Stimulated activated effector memory CD8-positive, alpha-beta T cell treated with anti-CD3 and anti-CD28 coated beads, Interleukin-12 subunit alpha, Interleukin-12 subunit beta, amount 100 ng/mL, for 72 hours (primary cell): ENCODE measurements around the gene PES1.
"Not testable (repeated sequence)": the region's sequence is repeated elsewhere in the genome, so short reads cannot be mapped to it uniquely, and the experiment has no call there.

Experiments used
- ATAC-seq: fragments of 150-1000 bp; cut with Tn5 transposase; 2 replicates; pipeline ENCODE4 v1.10.0; 2021
- DNase-seq, 2 donors: peaks; one replicate each; pipeline ENCODE4 v3.0.0; 2021 to 2022; ENCODE audit warnings: low spot score in 2 of 2
- H3K27ac Mint-ChIP-seq: one replicate; pipeline ENCODE4 v1.8.0; 2022; ENCODE audit warnings: mild to moderate bottlenecking, mixed read lengths
- H3K36me3 Mint-ChIP-seq: one replicate; pipeline ENCODE4 v1.8.0; 2022; ENCODE audit warnings: mild to moderate bottlenecking, mixed read lengths
- H3K4me1 Mint-ChIP-seq: one replicate; pipeline ENCODE4 v1.8.0; 2022; ENCODE audit warnings: mixed read lengths
- H3K4me3 Mint-ChIP-seq: one replicate; pipeline ENCODE4 v1.8.0; 2022; ENCODE audit warnings: mild to moderate bottlenecking, mixed read lengths
- H3K9me3 Mint-ChIP-seq: one replicate; pipeline ENCODE4 v1.8.0; 2022; ENCODE audit warnings: mixed read lengths

Gene PES1

GRCh38 chr22:30591588-30592359 lies at the start of gene PES1:
TSS of gene PES1 (minus strand) at chr22:30591910. CDS start at chr22:30591833, 77 bp downstream.
- peak; percentile 100 for ATAC-seq
- Mint-ChIP-seq H3K27ac (no peak within 1 kb of the TSS), H3K36me3 (peaks cover 32% of the 10 kb centered on the region), H3K4me1 (no peaks in the 10 kb centered on the region), H3K4me3 (no peak within 1 kb of the TSS), H3K9me3 (no peaks in the 10 kb centered on the region)
- peak; percentile 80 to 94 for DNase-seq

GRCh38 chr22:30640839-30641430 lies 49.2 kb upstream of the PES1 start:
- DNase-seq (no peak), ATAC-seq (no peak)
- H3K36me3 Mint-ChIP-seq: peaks cover 18% of the 10 kb centered on the region
- no peaks in the 10 kb centered on the region for H3K9me3 Mint-ChIP-seq
- H3K4me1 Mint-ChIP-seq: peaks cover 38% of the 10 kb centered on the region
- H3K4me3 Mint-ChIP-seq: no peak overlapping the region
- H3K27ac Mint-ChIP-seq: no peak overlapping the region

GRCh38 chr22:30640361-30640760 lies 48.7 kb upstream of the PES1 start:
- no peak for ATAC-seq
- H3K9me3 Mint-ChIP-seq: no peaks in the 10 kb centered on the region

GRCh38 chr22:30637701-30638114 lies 46.0 kb upstream of the PES1 start:
- no peak for ATAC-seq
- peaks cover 11% of the 10 kb centered on the region for H3K36me3 Mint-ChIP-seq
- H3K9me3 Mint-ChIP-seq: no peaks in the 10 kb centered on the region
- H3K27ac Mint-ChIP-seq: peak overlapping the region; percentile 7
- peak overlapping the region; percentile 80 for H3K4me3 Mint-ChIP-seq
- DNase-seq: no peak
- H3K4me1 Mint-ChIP-seq: peaks cover 28% of the 10 kb centered on the region

More at GRCh38 chr22:30640361-30640760, 48.7 kb upstream of the PES1 start:
- H3K4me1 Mint-ChIP-seq: peaks cover 41% of the 10 kb centered on the region
- H3K27ac Mint-ChIP-seq: peak overlapping the region; percentile 17
- H3K36me3 Mint-ChIP-seq: peaks cover 18% of the 10 kb centered on the region
- H3K4me3 Mint-ChIP-seq: no peak overlapping the region
- no peak for DNase-seq

GRCh38 chr22:30636226-30637077 lies 44.7 kb upstream of the PES1 start:
- H3K9me3 Mint-ChIP-seq: no peaks in the 10 kb centered on the region
- peak overlapping the region; percentile 80 for H3K4me3 Mint-ChIP-seq
- H3K4me1 Mint-ChIP-seq: peaks cover 28% of the 10 kb centered on the region
- H3K27ac Mint-ChIP-seq: peak overlapping the region; percentile 93
- H3K36me3 Mint-ChIP-seq: peaks cover 5% of the 10 kb centered on the region
- no peak for ATAC-seq
- DNase-seq: peak; percentile 7 to 68

GRCh38 chr22:30635273-30636225 lies 43.8 kb upstream of the PES1 start, which contains the start of gene SLC35E4:
TSS of gene SLC35E4 (plus strand) at chr22:30635781. CDS start at chr22:30636451, 670 bp downstream.
- ATAC-seq: peak; percentile 81
- Mint-ChIP-seq H3K4me1 (peaks cover 28% of the 10 kb centered on the region), H3K4me3 (peak within 1 kb of the TSS; percentile 80)

GRCh38 chr22:30634471-30635233 lies 42.9 kb upstream of the PES1 start:
- peak; percentile 85 for ATAC-seq
- Mint-ChIP-seq H3K4me3 (peak overlapping the region; percentile 80), H3K36me3 (peaks cover 5% of the 10 kb centered on the region), H3K27ac (peak overlapping the region; percentile 93), H3K9me3 (no peaks in the 10 kb centered on the region), H3K4me1 (peaks cover 28% of the 10 kb centered on the region)
- DNase-seq: peak; percentile 91 to 94

More at GRCh38 chr22:30635273-30636225, 43.8 kb upstream of the PES1 start, which contains the start of gene SLC35E4:
- peak; percentile 97 to 98 for DNase-seq
- no peaks in the 10 kb centered on the region for H3K9me3 Mint-ChIP-seq
- H3K27ac Mint-ChIP-seq: peak within 1 kb of the TSS; percentile 93
- peaks cover 5% of the 10 kb centered on the region for H3K36me3 Mint-ChIP-seq

- not testable (repeated sequence) for H3K36me3 Mint-ChIP-seq, H3K9me3 Mint-ChIP-seq, ATAC-seq
Measured at GRCh38 chr22:30631469-30631868, 39.8 kb upstream of the PES1 start.

GRCh38 chr22:30628491-30628890 lies 36.8 kb upstream of the PES1 start:
- Mint-ChIP-seq H3K36me3 (no peaks in the 10 kb centered on the region), H3K4me1 (no peaks in the 10 kb centered on the region), H3K27ac (no peak overlapping the region), H3K4me3 (no peak overlapping the region), H3K9me3 (no peaks in the 10 kb centered on the region)
- DNase-seq: no peak
- ATAC-seq: peak; percentile 26

More at GRCh38 chr22:30631469-30631868, 39.8 kb upstream of the PES1 start:
- peaks cover 14% of the 10 kb centered on the region for H3K4me1 Mint-ChIP-seq
- not testable (repeated sequence) for H3K27ac Mint-ChIP-seq, DNase-seq, H3K4me3 Mint-ChIP-seq

- no peaks in the 10 kb centered on the region for H3K9me3 Mint-ChIP-seq
- ATAC-seq (no peak), DNase-seq (no peak)
- no peak overlapping the region for H3K27ac Mint-ChIP-seq
- H3K36me3 Mint-ChIP-seq: no peaks in the 10 kb centered on the region
- no peak overlapping the region for H3K4me3 Mint-ChIP-seq
- no peaks in the 10 kb centered on the region for H3K4me1 Mint-ChIP-seq
Measured at GRCh38 chr22:30627471-30627870, 35.8 kb upstream of the PES1 start.

- ATAC-seq: no peak
- H3K4me3 Mint-ChIP-seq: no peak overlapping the region
Measured at GRCh38 chr22:30626413-30626812, 34.7 kb upstream of the PES1 start.

GRCh38 chr22:30619909-30620308 lies 28.2 kb upstream of the PES1 start:
- H3K4me1 Mint-ChIP-seq, H3K4me3 Mint-ChIP-seq, H3K9me3 Mint-ChIP-seq: not testable (repeated sequence)

More at GRCh38 chr22:30626413-30626812, 34.7 kb upstream of the PES1 start:
- Mint-ChIP-seq H3K9me3 (no peaks in the 10 kb centered on the region), H3K36me3 (no peaks in the 10 kb centered on the region), H3K4me1 (no peaks in the 10 kb centered on the region), H3K27ac (peak overlapping the region; percentile 79)
- no peak for DNase-seq

GRCh38 chr22:30617819-30618218 lies 26.1 kb upstream of the PES1 start:
- Mint-ChIP-seq H3K9me3 (no peaks in the 10 kb centered on the region), H3K27ac (no peak overlapping the region), H3K4me3 (no peak overlapping the region), H3K36me3 (no peaks in the 10 kb centered on the region), H3K4me1 (no peaks in the 10 kb centered on the region)
- ATAC-seq (no peak), DNase-seq (no peak)

More at GRCh38 chr22:30619909-30620308, 28.2 kb upstream of the PES1 start:
- DNase-seq, ATAC-seq, H3K27ac Mint-ChIP-seq, H3K36me3 Mint-ChIP-seq: not testable (repeated sequence)
